NCI-H526 (cell line): ENCODE measurements around the gene RNGTT.
"Not testable (repeated sequence)": the region's sequence is repeated elsewhere in the genome, so short reads cannot be mapped to it uniquely, and the experiment has no call there.

Experiments
- DNase-seq, 2 experiments: peaks; one replicate each; lab custom pipeline; 2025; lab: John Stamatoyannopoulos, UW

The RNGTT gene

GRCh38 chr6:88963139-88964090 lies at the start of gene RNGTT:
Gene RNGTT (minus strand): TSS chr6:88963618. CDS start chr6:88963409, 209 bp downstream.
- peak; percentile 97 to 99 for DNase-seq

- DNase-seq, result no peak
Measured at GRCh38 chr6:89011436-89011835, 48.0 kb upstream of the RNGTT start.

- DNase-seq, result no peak
Measured at GRCh38 chr6:89010825-89011224, 47.4 kb upstream of the RNGTT start.

- DNase-seq, result peak in 1 of 2 experiments; percentile 12
Measured at GRCh38 chr6:89009624-89010059, 46.2 kb upstream of the RNGTT start.

GRCh38 chr6:89008815-89009374 lies 45.5 kb upstream of the RNGTT start:
- DNase-seq, result no peak

- DNase-seq, result no peak
Measured at GRCh38 chr6:89008001-89008814, 44.8 kb upstream of the RNGTT start.

- no peak for DNase-seq
Measured at GRCh38 chr6:89007209-89008000, 44.0 kb upstream of the RNGTT start.

- no peak for DNase-seq
Measured at GRCh38 chr6:89002523-89002922, 39.1 kb upstream of the RNGTT start.

GRCh38 chr6:88997327-88997726 lies 33.9 kb upstream of the RNGTT start:
- DNase-seq, result peak in 1 of 2 experiments; percentile 3

GRCh38 chr6:88992741-88993552 lies 29.5 kb upstream of the RNGTT start:
- no peak for DNase-seq

- no peak for DNase-seq
Measured at GRCh38 chr6:88989215-88989614, 25.8 kb upstream of the RNGTT start.

GRCh38 chr6:88987922-88988321 lies 24.5 kb upstream of the RNGTT start:
- DNase-seq, result no peak

- DNase-seq, result no peak
Measured at GRCh38 chr6:88985901-88986300, 22.5 kb upstream of the RNGTT start.

- no peak for DNase-seq
Measured at GRCh38 chr6:88984606-88985005, 21.2 kb upstream of the RNGTT start.

GRCh38 chr6:88984152-88984551 lies 20.7 kb upstream of the RNGTT start:
- no peak for DNase-seq

- DNase-seq, result peak in 1 of 2 experiments; percentile 34
Measured at GRCh38 chr6:88983532-88983931, 20.1 kb upstream of the RNGTT start.

- not testable (repeated sequence) for DNase-seq
Measured at GRCh38 chr6:88983129-88983528, 19.7 kb upstream of the RNGTT start.

GRCh38 chr6:88982720-88983119 lies 19.3 kb upstream of the RNGTT start:
- DNase-seq, result peak in 1 of 2 experiments; percentile 67

GRCh38 chr6:88975369-88975768 lies 12.0 kb upstream of the RNGTT start:
- DNase-seq, result no peak
